ENCODE results near the gene ZNF224. TPM values are rescaled to one million over a fixed set of nuclear protein-coding genes. Genes with fewer than 3 reads are reported as not detected.

ZNF224 gene
- total and polyA plus RNA-seq, 2 of the 13 experiments (the other 11 are each of a cell fraction or from before 2014, with no cell fraction given), result 13.0 to 16.1 TPM

DNA sequence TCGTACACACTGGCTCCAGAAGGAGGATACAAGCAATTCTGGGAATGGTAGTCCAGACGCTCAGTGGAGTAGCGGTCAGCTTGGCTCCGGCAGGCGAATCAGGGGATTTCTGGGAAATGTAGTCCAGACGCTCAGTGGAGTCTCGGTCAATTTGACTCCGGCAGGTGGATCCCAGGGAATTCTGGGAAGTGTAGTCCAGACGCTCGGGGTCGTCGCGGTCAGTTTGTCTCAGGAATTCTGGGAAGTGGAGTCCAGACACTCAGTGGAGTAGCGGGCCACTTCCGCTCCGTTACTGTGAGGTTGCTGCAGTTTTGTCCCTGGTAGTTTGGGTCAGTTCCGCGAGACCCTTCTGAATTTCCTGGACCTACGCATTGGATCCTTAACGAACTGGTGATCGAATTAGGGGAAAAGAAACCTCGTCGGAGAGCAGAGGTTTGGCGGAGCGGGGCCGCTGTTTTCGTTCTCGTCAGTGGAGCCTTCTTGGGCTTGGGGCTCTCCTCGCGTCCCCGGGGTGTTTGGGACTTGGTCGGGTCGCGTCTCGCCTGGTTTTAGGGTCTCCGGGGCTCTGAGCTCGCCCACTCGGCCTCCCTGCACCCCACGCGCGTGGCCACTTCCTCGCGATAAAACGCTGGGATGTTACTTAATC, 19.1 kb downstream of the ZNF224 start, which contains the start of gene ZNF225 (continued):
- TF ChIP-seq, protein P1, sequence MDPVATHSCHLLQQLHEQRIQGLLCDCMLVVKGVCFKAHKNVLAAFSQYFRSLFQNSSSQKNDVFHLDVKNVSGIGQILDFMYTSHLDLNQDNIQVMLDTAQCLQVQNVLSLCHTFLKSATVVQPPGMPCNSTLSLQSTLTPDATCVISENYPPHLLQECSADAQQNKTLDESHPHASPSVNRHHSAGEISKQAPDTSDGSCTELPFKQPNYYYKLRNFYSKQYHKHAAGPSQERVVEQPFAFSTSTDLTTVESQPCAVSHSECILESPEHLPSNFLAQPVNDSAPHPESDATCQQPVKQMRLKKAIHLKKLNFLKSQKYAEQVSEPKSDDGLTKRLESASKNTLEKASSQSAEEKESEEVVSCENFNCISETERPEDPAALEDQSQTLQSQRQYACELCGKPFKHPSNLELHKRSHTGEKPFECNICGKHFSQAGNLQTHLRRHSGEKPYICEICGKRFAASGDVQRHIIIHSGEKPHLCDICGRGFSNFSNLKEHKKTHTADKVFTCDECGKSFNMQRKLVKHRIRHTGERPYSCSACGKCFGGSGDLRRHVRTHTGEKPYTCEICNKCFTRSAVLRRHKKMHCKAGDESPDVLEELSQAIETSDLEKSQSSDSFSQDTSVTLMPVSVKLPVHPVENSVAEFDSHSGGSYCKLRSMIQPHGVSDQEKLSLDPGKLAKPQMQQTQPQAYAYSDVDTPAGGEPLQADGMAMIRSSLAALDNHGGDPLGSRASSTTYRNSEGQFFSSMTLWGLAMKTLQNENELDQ (CRISPR knock-in tag; IDR thresholded peaks at IDR 0.05; ENCODE audit: borderline replicate concordance), result no peak
- TF ChIP-seq, protein P2, sequence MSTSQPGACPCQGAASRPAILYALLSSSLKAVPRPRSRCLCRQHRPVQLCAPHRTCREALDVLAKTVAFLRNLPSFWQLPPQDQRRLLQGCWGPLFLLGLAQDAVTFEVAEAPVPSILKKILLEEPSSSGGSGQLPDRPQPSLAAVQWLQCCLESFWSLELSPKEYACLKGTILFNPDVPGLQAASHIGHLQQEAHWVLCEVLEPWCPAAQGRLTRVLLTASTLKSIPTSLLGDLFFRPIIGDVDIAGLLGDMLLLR (CRISPR knock-in tag; IDR thresholded peaks at IDR 0.05), result no peak; the same call in 1 of the 2 replicates
- TF ChIP-seq ZNF136 (CRISPR knock-in tag; IDR thresholded peaks at IDR 0.05; ENCODE audit: low read depth) (no peak), CBX5 (CRISPR knock-in tag; IDR thresholded peaks at IDR 0.05; ENCODE audit: borderline replicate concordance) (no peak), SNAI1 (CRISPR knock-in tag; IDR thresholded peaks at IDR 0.05; ENCODE audit: borderline replicate concordance) (no peak), BCL6 (CRISPR knock-in tag; IDR thresholded peaks at IDR 0.05) (0 out of 2 replicates have a peak, but pooled peaks have one; percentile 35), ZNF337 (CRISPR knock-in tag; IDR thresholded peaks at IDR 0.05; ENCODE audit: borderline replicate concordance, low read depth) (no peak), ADNP (CRISPR knock-in tag; IDR thresholded peaks at IDR 0.05) (no peak), SRSF1 (optimal IDR thresholded peaks at IDR 0.05; ENCODE audit: low read depth, low read length) (no peak), POLR2AphosphoS5 (IDR thresholded peaks at IDR 0.05; ENCODE audit: low read depth, low read length) (peak; percentile 89), NFRKB (IDR thresholded peaks at IDR 0.05) (no peak), ZNF543 (CRISPR knock-in tag; IDR thresholded peaks at IDR 0.05) (no peak), ZSCAN22 (CRISPR knock-in tag; IDR thresholded peaks at IDR 0.05) (no peak; the same call in 1 of the 2 replicates)
- TF ChIP-seq, protein P3, sequence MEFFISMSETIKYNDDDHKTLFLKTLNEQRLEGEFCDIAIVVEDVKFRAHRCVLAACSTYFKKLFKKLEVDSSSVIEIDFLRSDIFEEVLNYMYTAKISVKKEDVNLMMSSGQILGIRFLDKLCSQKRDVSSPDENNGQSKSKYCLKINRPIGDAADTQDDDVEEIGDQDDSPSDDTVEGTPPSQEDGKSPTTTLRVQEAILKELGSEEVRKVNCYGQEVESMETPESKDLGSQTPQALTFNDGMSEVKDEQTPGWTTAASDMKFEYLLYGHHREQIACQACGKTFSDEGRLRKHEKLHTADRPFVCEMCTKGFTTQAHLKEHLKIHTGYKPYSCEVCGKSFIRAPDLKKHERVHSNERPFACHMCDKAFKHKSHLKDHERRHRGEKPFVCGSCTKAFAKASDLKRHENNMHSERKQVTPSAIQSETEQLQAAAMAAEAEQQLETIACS (CRISPR knock-in tag; IDR thresholded peaks at IDR 0.05), result no peak
- TF ChIP-seq, protein P4, sequence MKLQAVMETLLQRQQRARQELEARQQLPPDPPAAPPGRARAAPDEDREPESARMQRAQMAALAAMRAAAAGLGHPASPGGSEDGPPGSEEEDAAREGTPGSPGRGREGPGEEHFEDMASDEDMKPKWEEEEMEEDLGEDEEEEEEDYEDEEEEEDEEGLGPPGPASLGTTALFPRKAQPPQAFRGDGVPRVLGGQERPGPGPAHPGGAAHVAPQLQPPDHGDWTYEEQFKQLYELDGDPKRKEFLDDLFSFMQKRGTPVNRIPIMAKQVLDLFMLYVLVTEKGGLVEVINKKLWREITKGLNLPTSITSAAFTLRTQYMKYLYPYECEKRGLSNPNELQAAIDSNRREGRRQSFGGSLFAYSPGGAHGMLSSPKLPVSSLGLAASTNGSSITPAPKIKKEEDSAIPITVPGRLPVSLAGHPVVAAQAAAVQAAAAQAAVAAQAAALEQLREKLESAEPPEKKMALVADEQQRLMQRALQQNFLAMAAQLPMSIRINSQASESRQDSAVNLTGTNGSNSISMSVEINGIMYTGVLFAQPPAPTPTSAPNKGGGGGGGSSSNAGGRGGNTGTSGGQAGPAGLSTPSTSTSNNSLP (IDR thresholded peaks at IDR 0.05; ENCODE audit: low read depth, low read length), result no peak
- TF ChIP-seq, protein P5, sequence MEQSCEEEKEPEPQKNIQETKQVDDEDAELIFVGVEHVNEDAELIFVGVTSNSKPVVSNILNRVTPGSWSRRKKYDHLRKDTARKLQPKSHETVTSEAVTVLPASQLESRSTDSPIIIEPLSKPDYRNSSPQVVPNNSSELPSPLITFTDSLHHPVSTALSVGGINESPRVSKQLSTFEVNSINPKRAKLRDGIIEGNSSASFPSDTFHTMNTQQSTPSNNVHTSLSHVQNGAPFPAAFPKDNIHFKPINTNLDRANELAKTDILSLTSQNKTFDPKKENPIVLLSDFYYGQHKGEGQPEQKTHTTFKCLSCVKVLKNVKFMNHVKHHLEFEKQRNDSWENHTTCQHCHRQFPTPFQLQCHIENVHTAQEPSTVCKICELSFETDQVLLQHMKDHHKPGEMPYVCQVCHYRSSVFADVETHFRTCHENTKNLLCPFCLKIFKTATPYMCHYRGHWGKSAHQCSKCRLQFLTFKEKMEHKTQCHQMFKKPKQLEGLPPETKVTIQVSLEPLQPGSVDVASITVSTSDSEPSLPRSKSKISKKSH (CRISPR knock-in tag; IDR thresholded peaks at IDR 0.05; ENCODE audit: borderline replicate concordance), result no peak

All from HepG2 (cell line).